PC-9 (cell line): Measurements from ENCODE around the gene CDC42BPA.

ENCODE experiments used
- CTCF ChIP-seq: fragments of 200-600 bp; sonication (generic); conservative IDR thresholded peaks from 2 replicates; pipeline ENCODE4 v1.6.1; 2017; ENCODE audit warnings: mixed run types, antibody characterized with exemption, mild to moderate bottlenecking, moderate library complexity
- EZH2 ChIP-seq: fragments of 200-600 bp; sonication (generic); IDR thresholded peaks from 2 replicates; pipeline ENCODE4 v1.8.0; 2017; ENCODE audit warnings: antibody characterized with exemption, low read depth

- TF ChIP-seq EZH2 (no peak), CTCF (no peak)
Observed at GRCh38 chr1:226954337-226954736, 364.0 kb downstream of the CDC42BPA start.
